Measurements from ENCODE around the gene P3H2.

DNA sequence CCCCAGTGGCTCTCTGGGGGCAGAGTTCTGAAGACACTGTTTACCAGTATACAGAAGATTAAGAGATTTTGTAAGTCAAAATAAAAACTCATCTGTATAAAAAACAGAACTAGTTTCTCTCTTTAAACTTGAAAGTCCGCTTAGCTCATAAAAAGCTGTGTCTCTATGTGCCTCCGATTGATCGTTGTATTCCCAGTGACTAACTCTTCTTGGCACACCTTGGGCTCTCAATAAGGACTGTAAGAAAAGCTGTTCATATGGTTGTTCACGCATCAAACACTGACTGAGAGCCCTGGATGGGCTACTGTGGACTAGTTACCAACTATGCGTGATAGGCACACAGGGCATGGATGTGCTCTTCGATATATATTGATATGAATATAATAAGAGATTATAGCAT, 107.9 kb downstream of the P3H2 start:
- TF ChIP-seq, protein P1, sequence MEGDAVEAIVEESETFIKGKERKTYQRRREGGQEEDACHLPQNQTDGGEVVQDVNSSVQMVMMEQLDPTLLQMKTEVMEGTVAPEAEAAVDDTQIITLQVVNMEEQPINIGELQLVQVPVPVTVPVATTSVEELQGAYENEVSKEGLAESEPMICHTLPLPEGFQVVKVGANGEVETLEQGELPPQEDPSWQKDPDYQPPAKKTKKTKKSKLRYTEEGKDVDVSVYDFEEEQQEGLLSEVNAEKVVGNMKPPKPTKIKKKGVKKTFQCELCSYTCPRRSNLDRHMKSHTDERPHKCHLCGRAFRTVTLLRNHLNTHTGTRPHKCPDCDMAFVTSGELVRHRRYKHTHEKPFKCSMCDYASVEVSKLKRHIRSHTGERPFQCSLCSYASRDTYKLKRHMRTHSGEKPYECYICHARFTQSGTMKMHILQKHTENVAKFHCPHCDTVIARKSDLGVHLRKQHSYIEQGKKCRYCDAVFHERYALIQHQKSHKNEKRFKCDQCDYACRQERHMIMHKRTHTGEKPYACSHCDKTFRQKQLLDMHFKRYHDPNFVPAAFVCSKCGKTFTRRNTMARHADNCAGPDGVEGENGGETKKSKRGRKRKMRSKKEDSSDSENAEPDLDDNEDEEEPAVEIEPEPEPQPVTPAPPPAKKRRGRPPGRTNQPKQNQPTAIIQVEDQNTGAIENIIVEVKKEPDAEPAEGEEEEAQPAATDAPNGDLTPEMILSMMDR (IDR thresholded peaks at IDR 0.05): no peak
- TF ChIP-seq EP300 (IDR thresholded peaks at IDR 0.05): no peak
- no peak for TF ChIP-seq POLR2A (IDR thresholded peaks at IDR 0.05; ENCODE audit: low read depth)
- no peak for TF ChIP-seq POLR2AphosphoS5 (IDR thresholded peaks at IDR 0.05)
